Activated T-helper 1 cell treated with Interleukin-2 at 50 U/mL for 16 hours (primary cell): ENCODE data around the gene SOX6.
"Not testable (repeated sequence)": the region's sequence is repeated elsewhere in the genome, so short reads cannot be mapped to it uniquely, and the experiment has no call there.

ENCODE experiments used
- DNase-seq: peaks from one replicate; pipeline ENCODE4 v3.0.0-alpha.2; 2020; ENCODE audit warnings: low read depth

SOX6 gene

DNA sequence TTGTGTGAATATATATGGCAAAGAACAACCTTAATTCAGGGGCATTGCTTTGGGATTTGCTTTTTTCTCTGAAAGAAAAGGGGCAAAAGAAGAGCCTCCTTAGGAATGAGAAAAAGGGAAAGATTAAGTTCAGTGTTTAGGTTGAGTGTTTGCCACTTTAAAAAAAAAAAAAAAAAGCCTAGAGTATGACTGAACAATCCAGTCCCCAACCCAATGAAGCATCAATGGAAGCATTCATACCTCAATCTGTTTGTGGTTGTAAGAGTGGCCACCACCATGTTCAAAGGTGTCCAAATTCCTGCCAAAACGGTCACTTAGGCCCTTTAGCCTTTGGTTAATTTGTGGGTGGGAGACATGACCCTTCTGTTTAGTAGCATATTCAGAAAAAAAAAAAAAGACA lies 260.6 kb downstream of the SOX6 start:
- no peak for DNase-seq

GRCh38 chr11:16093889-16094653 lies 262.3 kb downstream of the SOX6 start:
- no peak for DNase-seq

DNA sequence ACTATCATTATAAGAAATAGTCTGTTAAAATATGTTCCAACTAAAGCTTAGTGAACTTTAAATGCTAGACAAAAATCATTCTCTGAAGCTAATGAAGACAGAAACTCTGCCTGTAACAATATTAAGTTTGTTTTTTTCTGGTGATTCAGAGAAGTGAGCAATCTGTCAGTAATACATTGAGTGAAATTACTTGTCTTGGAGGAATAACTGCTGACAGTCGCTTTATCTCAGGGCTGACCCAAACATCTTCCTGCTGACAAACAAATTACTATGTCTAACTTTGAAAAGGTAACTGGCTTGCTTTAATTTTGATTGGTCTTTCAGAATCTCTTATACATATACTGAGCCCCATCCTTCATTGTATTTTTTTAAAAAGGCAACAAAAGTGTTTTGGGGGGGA lies 264.5 kb downstream of the SOX6 start:
- DNase-seq = no peak

DNA sequence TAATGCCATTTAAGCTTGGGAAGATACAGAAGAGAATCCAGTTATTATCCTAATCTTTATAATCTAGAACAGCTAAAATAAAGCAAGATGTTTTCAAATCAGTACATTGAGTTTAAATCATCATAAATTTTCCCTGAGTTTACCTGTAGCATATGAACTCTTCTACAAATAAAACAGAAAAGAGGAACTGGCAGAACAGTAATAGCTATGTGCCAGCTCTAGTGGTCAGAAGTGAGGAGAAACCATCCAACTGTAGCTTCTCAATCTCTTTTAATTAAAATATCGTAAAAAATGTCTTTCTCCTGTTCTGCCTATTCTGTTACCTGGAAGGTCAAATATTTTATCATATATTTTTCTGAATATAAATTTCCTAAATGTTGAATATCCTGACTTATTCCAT lies 266.9 kb downstream of the SOX6 start:
- DNase-seq = no peak

DNA sequence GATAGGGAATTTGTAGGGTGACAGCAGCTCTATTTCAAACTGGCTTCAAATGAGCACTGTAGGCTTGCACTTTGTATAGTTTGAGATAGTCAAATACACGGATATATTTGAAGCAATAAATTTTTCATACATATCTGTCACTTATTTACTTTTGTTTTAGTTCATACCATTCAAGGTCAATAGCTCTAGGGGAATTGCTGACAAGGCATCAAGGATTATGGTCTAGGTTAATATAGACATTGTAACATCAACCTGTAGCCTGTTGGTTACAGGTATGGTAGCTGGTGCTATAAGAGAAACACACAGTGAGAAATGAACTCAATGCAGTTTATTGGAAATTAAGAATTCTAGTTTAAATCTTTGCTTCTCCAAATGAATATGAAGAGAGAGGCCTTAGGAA lies 267.6 kb downstream of the SOX6 start:
- no peak for DNase-seq

- DNase-seq = no peak
Observed at GRCh38 chr11:16087886-16088285, 268.5 kb downstream of the SOX6 start.

- no peak for DNase-seq
Observed at GRCh38 chr11:16086229-16086819, 270.0 kb downstream of the SOX6 start.

- DNase-seq = no peak
Observed at GRCh38 chr11:16082095-16083055, 274.0 kb downstream of the SOX6 start.

DNA sequence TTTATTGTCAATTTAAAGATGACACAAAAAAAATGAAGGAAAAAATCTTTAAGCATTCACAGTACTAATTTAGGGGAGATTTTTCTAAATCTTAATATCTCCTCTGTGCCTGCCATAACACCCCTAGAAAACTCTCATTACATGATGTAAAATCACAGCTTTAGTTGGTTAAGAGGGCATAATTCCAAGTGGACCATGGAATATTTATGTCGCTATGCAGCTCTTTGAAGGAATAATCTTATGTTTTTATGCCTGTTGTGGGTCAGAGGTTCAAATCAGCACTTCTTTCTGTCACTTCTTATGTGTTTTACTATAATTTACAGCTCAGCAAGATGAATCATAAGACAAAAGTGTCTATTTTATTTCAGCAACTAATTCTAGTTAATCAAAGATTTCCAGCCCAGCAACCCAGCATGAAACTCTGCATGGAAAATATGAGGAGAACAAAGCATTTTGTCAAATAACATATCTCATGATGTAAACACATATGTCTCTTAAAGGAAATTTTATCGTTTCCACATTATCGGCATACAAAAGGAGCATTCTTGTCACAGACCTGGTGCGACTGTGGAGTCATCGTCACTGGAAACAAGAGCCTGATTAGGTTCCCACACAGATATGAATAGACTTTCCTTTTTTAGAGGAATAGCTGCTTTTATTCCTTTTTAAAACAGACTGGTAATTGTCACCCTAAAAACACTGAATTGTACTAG lies 274.8 kb downstream of the SOX6 start:
- DNase-seq = no peak

- DNase-seq = no peak
Observed at GRCh38 chr11:16080688-16081381, 275.5 kb downstream of the SOX6 start.

- no peak for DNase-seq
Observed at GRCh38 chr11:16078936-16079335, 277.4 kb downstream of the SOX6 start.

DNA sequence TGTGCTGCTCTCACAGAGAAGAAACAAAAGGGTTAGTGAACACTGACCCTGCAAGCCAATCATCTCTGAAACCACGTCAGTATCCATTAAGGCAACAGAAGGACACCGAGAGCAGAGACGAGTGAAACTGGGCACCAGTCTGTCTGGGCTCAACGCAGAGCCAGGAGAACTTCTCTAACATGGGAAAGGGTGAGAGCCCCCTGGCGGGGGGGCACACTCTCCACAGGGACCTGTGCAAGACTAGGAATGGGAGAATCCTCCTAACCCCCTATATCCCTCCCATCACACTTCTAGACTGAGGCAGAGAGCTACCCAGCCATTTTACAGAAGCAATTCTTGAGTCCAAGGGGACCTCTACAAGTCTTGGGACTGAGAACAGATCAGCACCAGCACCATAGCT lies 285.8 kb downstream of the SOX6 start:
- no peak for DNase-seq

DNA sequence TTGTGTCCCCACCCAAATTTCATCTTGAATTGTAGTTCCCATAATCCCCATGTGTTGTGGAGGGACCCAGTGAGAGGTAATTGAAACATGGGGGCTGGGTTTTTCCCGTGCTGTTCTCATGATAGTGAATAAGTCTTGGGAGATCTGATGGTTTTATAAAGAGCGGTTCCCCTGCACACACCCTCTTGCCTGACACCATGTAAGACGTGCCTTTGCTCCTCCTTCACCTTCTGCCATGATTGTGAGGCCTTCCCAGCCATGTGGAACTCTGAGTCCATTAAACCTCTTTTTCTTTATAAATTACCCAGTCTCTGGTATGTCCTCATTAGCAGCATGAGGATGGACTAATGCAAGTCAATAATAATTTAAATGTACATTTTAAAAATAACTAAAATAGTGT lies 289.1 kb downstream of the SOX6 start:
- DNase-seq = not testable (repeated sequence)

- no peak for DNase-seq
Observed at GRCh38 chr11:16059332-16059731, 297.0 kb downstream of the SOX6 start.

DNA sequence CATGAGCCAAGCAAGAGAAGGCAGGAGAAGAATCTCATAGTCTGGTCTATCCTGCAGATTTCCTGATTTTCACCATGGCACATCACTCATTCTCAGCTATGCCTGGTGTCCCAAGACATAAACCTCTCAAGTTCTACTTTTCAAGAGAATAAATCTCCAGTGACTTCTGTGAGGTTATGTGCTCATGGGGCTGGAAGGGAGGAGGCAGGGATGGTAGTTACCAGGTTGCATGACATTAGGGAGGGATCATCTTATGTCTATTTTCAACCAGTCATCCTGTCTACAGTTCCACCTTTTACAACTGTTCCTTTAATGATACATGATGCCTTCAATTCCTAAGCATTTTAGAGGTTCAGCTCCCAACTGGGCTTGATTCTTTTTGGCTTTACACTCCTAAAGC lies 297.7 kb downstream of the SOX6 start:
- DNase-seq = no peak

- no peak for DNase-seq
Observed at GRCh38 chr11:16052750-16053149, 303.6 kb downstream of the SOX6 start.

- DNase-seq = no peak
Observed at GRCh38 chr11:16049611-16050010, 306.7 kb downstream of the SOX6 start.

DNA sequence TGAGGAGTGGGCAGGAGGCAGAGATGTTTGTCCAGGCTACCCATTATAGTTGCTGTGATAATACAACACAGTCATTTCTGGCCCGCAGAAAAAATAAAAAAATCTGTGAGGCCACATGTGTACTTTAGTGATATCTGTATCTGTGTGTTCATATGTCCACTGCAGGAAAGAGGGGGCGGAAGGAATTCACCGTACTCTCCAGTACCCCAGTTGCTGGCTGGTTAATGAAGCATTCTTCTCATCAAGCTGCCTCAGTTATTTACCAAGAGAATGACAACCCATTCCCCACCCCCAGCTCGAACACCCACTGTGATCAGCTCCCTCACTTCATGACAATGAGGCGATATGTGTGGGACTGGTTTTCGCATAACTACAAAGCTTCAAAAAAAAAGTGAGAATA lies 309.3 kb downstream of the SOX6 start:
- DNase-seq = no peak

GRCh38 chr11:16043617-16044016 lies 312.7 kb downstream of the SOX6 start:
- no peak for DNase-seq

GRCh38 chr11:16041207-16041606 lies 315.1 kb downstream of the SOX6 start:
- DNase-seq = no peak

GRCh38 chr11:16040151-16040550 lies 316.2 kb downstream of the SOX6 start:
- DNase-seq = no peak

DNA sequence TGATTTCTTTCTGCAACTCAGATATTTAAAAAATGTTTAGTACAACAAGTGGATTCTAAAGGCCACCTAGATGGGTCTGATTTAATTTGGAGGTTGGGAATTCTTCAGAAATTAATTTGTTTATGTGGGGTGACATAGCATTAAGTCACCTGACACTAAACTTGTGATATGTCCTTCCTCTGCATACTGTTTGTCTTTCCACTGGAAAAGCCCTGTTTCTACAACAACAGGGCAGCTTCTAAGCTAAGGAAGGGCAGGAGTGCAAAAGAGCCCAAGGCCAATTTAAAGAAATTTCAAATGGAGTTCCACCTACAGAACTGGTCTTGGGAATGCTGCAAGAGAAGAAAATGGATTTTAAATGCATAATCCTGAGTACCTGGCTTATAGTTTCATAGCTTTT lies 319.2 kb downstream of the SOX6 start:
- no peak for DNase-seq
